Neural cell (in vitro differentiated cells): Measurements from ENCODE around the gene CNST. TPM values are rescaled to one million over a fixed set of nuclear protein-coding genes. Genes with fewer than 3 reads are reported as not detected.
"Not testable (repeated sequence)": the region's sequence is repeated elsewhere in the genome, so short reads cannot be mapped to it uniquely, and the experiment has no call there.

Source experiments
- H2AFZ ChIP-seq: fragments of 200-600, 300-800 bp; sonication (generic), shearing (Covaris generic); 2 replicates; pipeline ENCODE4 v1.6.0; 2014; ENCODE audit warnings: low read depth, mild to moderate bottlenecking, antibody characterized with exemption, low read length, moderate library complexity
- H3F3A ChIP-seq: fragments of 200-600 bp; shearing (Covaris generic); 2 replicates; pipeline ENCODE4 v1.6.1; 2016; ENCODE audit warnings: mild to moderate bottlenecking, moderate library complexity, mixed read lengths, antibody characterized with exemption, low read length; ENCODE audit not compliant: insufficient read depth, poor library complexity, severe bottlenecking
- H3K27ac ChIP-seq: fragments of 200-600, 300-800 bp; sonication (generic), shearing (Covaris generic); 2 replicates; pipeline ENCODE4 v1.5.1; 2014; ENCODE audit warnings: mild to moderate bottlenecking, low read length, moderate library complexity
- H3K27me3 ChIP-seq: fragments of 300-800, 200-600 bp; sonication (generic), shearing (Covaris generic); 2 replicates; pipeline ENCODE4 v1.6.0; 2014; ENCODE audit warnings: mild to moderate bottlenecking, low read depth, low read length, moderate library complexity; ENCODE audit not compliant: insufficient read depth
- H3K36me3 ChIP-seq: fragments of 300-800, 200-600 bp; sonication (generic), shearing (Covaris generic); 2 replicates; pipeline ENCODE4 v1.5.1; 2014; ENCODE audit warnings: mild to moderate bottlenecking, antibody characterized with exemption, low read length, moderate library complexity; ENCODE audit not compliant: insufficient read depth
- H3K4me2 ChIP-seq: fragments of 300-800, 200-600 bp; sonication (generic), shearing (Covaris generic); 2 replicates; pipeline ENCODE4 v1.6.0; 2014; ENCODE audit warnings: mild to moderate bottlenecking, low read length
- H3K4me3 ChIP-seq: fragments of 300-800, 200-600 bp; sonication (generic), shearing (Covaris generic); 2 replicates; pipeline ENCODE4 v1.5.1; 2014; ENCODE audit warnings: mild to moderate bottlenecking, low read length, moderate library complexity
- H3K79me2 ChIP-seq: fragments of 200-600 bp; shearing (Covaris generic); replicated peaks from 2 replicates; pipeline ENCODE4 v1.6.0; 2014; ENCODE audit warnings: mild to moderate bottlenecking, low read length, moderate library complexity; ENCODE audit not compliant: insufficient read depth
- H3K9ac ChIP-seq: fragments of 300-800, 200-600 bp; sonication (generic), shearing (Covaris generic); 2 replicates; pipeline ENCODE4 v1.6.1; 2016; ENCODE audit warnings: mild to moderate bottlenecking, low read length, mixed read lengths
- H3K9me2 ChIP-seq: fragments of 200-600 bp; shearing (Covaris generic); 2 replicates; pipeline ENCODE4 v1.6.1; 2016; ENCODE audit warnings: mild to moderate bottlenecking, low read length, mixed read lengths; ENCODE audit not compliant: insufficient read depth
- H3K9me3 ChIP-seq: fragments of 200-600, 300-800 bp; sonication (generic), shearing (Covaris generic); 2 replicates; pipeline ENCODE4 v1.6.1; 2016; ENCODE audit warnings: mild to moderate bottlenecking, mixed run types, low read length, moderate library complexity, mixed read lengths
- H4K20me1 ChIP-seq: fragments of 200-600 bp; shearing (Covaris generic); 2 replicates; pipeline ENCODE4 v1.6.1; 2016; ENCODE audit warnings: mild to moderate bottlenecking, mixed run types; ENCODE audit not compliant: insufficient read depth
- CTCF ChIP-seq: fragments of 450-650 bp; IDR thresholded peaks from 2 replicates; pipeline ENCODE4 v1.5.1; 2014; ENCODE audit warnings: antibody characterized with exemption, mild to moderate bottlenecking, moderate library complexity; ENCODE audit not compliant: poor library complexity, severe bottlenecking
- EP300 ChIP-seq: fragments of 450-650 bp; conservative IDR thresholded peaks from 2 replicates; pipeline ENCODE4 v1.6.1; 2014; ENCODE audit warnings: antibody characterized with exemption, mild to moderate bottlenecking, moderate library complexity; ENCODE audit not compliant: poor library complexity, severe bottlenecking
- EZH2 ChIP-seq: fragments of 200-600, 300-800 bp; shearing (Covaris generic), sonication (generic); IDR thresholded peaks from 2 replicates; pipeline ENCODE4 v1.6.1; 2014; ENCODE audit warnings: antibody characterized with exemption, low read length, borderline replicate concordance, mild to moderate bottlenecking; ENCODE audit not compliant: insufficient read depth, poor library complexity, severe bottlenecking
- MXI1 ChIP-seq: fragments of 450-650 bp; conservative IDR thresholded peaks from 2 replicates; pipeline ENCODE4 v1.6.1; 2014; ENCODE audit warnings: antibody characterized with exemption, mild to moderate bottlenecking; ENCODE audit not compliant: poor library complexity, severe bottlenecking
- POLR2AphosphoS5 ChIP-seq: IDR thresholded peaks from 2 replicates; pipeline ENCODE4 v1.6.1; 2012
- RAD21 ChIP-seq: fragments of 450-650 bp; conservative IDR thresholded peaks from 2 replicates; pipeline ENCODE4 v1.6.1; 2014; ENCODE audit warnings: antibody characterized with exemption, mild to moderate bottlenecking, moderate library complexity
- REST ChIP-seq: IDR thresholded peaks from 2 replicates; pipeline ENCODE4 v1.6.1; 2012; ENCODE audit warnings: borderline replicate concordance
- SMC3 ChIP-seq: fragments of 450-650 bp; conservative IDR thresholded peaks from 2 replicates; pipeline ENCODE4 v1.6.1; 2014; ENCODE audit warnings: antibody characterized with exemption, mild to moderate bottlenecking, moderate library complexity; ENCODE audit not compliant: poor library complexity
- TAF1 ChIP-seq: IDR thresholded peaks from 2 replicates; pipeline ENCODE4 v1.6.1; 2012; ENCODE audit warnings: low read depth
- polyA plus RNA-seq: library from polyadenylated mRNA; depleted of rRNA; stranded (reverse); fragments of >200 nt; gene quantifications from 2 replicates; pipeline ENCODE4 v1.2.3, GENCODE V29; 2014

The CNST gene
- polyA plus RNA-seq, 1 donor from 2014 or later = 26.3 TPM

- Histone ChIP-seq H3K79me2 (peaks cover 3% of the 10 kb centered on the region), H4K20me1 (no peaks in the 10 kb centered on the region), H3K4me3 (no peak overlapping the region), H3K9me2 (no peaks in the 10 kb centered on the region), H3K36me3 (no peaks in the 10 kb centered on the region), H3K4me2 (no peak overlapping the region), H3F3A (no peaks in the 10 kb centered on the region), H3K27me3 (no peaks in the 10 kb centered on the region), H3K9ac (no peak overlapping the region), H3K27ac (no peak overlapping the region), H3K9me3 (no peaks in the 10 kb centered on the region), H2AFZ (no peak overlapping the region)
- TF ChIP-seq SMC3 (no peak), EP300 (no peak), POLR2AphosphoS5 (no peak), MXI1 (no peak), TAF1 (no peak)
Measured at GRCh38 chr1:246588159-246588721, 22.0 kb downstream of the CNST start.

GRCh38 chr1:246589919-246590318 lies 23.7 kb downstream of the CNST start:
- not testable (repeated sequence) for H3K79me2 ChIP-seq, H3K4me2 ChIP-seq, H3K27me3 ChIP-seq, H4K20me1 ChIP-seq, H3F3A ChIP-seq, H3K4me3 ChIP-seq, H3K36me3 ChIP-seq, H3K9me3 ChIP-seq, H3K27ac ChIP-seq, H2AFZ ChIP-seq, H3K9me2 ChIP-seq, H3K9ac ChIP-seq

GRCh38 chr1:246591047-246591446 lies 24.8 kb downstream of the CNST start:
- Histone ChIP-seq H3K9me2 (no peaks in the 10 kb centered on the region), H3K79me2 (peaks cover 3% of the 10 kb centered on the region), H2AFZ (no peak overlapping the region), H3K9me3 (no peaks in the 10 kb centered on the region), H3K4me3 (no peak overlapping the region), H4K20me1 (no peaks in the 10 kb centered on the region), H3F3A (no peaks in the 10 kb centered on the region), H3K36me3 (no peaks in the 10 kb centered on the region), H3K27me3 (no peaks in the 10 kb centered on the region), H3K4me2 (no peak overlapping the region), H3K27ac (no peak overlapping the region), H3K9ac (no peak overlapping the region)
- no peak for TF ChIP-seq SMC3
- TF ChIP-seq MXI1 = no peak
- TF ChIP-seq RAD21 = no peak
- TF ChIP-seq EZH2 = no peak
- no peak for TF ChIP-seq TAF1
- TF ChIP-seq CTCF = no peak
- TF ChIP-seq EP300 = no peak
- TF ChIP-seq REST = no peak
- TF ChIP-seq POLR2AphosphoS5 = no peak
